WTC11 (cell line): Measurements from ENCODE around the gene PRR30.

Experiments used
- CTCF ChIP-seq: fragments of 200-600 bp; IDR thresholded peaks from 2 replicates; pipeline ENCODE4 v1.8.0; 2022; ENCODE audit warnings: antibody characterized with exemption
- ESRRA ChIP-seq: sonication (generic); formaldehyde crosslinking; IDR thresholded peaks from 2 replicates; pipeline ENCODE4 v1.8.1; 2022; ENCODE audit warnings: mild to moderate bottlenecking, missing genetic modification reagents, borderline replicate concordance
- ETV6 ChIP-seq: sonication (generic); formaldehyde crosslinking; IDR thresholded peaks from 2 replicates; pipeline ENCODE4 v1.8.1; 2022; ENCODE audit warnings: mild to moderate bottlenecking, missing genetic modification reagents
- ZNF232 ChIP-seq: sonication (generic); formaldehyde crosslinking; IDR thresholded peaks from 2 replicates; pipeline ENCODE4 v1.8.0; 2022; ENCODE audit warnings: mild to moderate bottlenecking, missing genetic modification reagents
- ZNF423 ChIP-seq: fragments of 250-450 bp; sonication (Bioruptor Pico); IDR thresholded peaks from 2 replicates; pipeline ENCODE4 v2.1.2; 2022; ENCODE audit warnings: mild to moderate bottlenecking, moderate library complexity
- ZNF512 ChIP-seq: sonication (generic); formaldehyde crosslinking; IDR thresholded peaks from 2 replicates; pipeline ENCODE4 v1.8.1; 2022; ENCODE audit warnings: missing genetic modification reagents, borderline replicate concordance

- no peak for TF ChIP-seq ZNF232 (CRISPR knock-in tag)
- no peak for TF ChIP-seq ZNF512 (CRISPR knock-in tag)
- no peak for TF ChIP-seq ETV6 (CRISPR knock-in tag)
- TF ChIP-seq CTCF, result no peak
- no peak for TF ChIP-seq ZNF423
- TF ChIP-seq ESRRA, result no peak
Observed at GRCh38 chr2:27171351-27171848, 32.2 kb upstream of the PRR30 start.
